KMS-11 (cell line): ENCODE measurements around the gene VEPH1.

ENCODE experiments used
- H2AFZ ChIP-seq: fragments of 200-600 bp; sonication (generic); 2 replicates; pipeline ENCODE4 v1.6.1; 2016; ENCODE audit warnings: antibody characterized with exemption, mixed run types, low read depth
- H3K27ac ChIP-seq: fragments of 200-600 bp; sonication (generic); 2 replicates; pipeline ENCODE4 v1.6.1; 2016; ENCODE audit warnings: mild to moderate bottlenecking, mixed run types
- H3K27me3 ChIP-seq: fragments of 200-600 bp; sonication (generic); 2 replicates; pipeline ENCODE4 v1.6.1; 2017; ENCODE audit warnings: mild to moderate bottlenecking, low read depth, mixed run types, moderate library complexity; ENCODE audit not compliant: insufficient read depth
- H3K36me3 ChIP-seq: fragments of 200-600 bp; sonication (generic); 2 replicates; pipeline ENCODE4 v1.6.1; 2017; ENCODE audit warnings: mild to moderate bottlenecking, mixed run types; ENCODE audit not compliant: insufficient read depth
- H3K4me1 ChIP-seq: fragments of 200-600 bp; sonication (generic); 2 replicates; pipeline ENCODE4 v1.6.1; 2016; ENCODE audit warnings: mild to moderate bottlenecking, low read depth, mixed run types; ENCODE audit not compliant: poor library complexity, severe bottlenecking
- H3K4me2 ChIP-seq: fragments of 200-600 bp; sonication (generic); 2 replicates; pipeline ENCODE4 v1.7.0; 2016; ENCODE audit warnings: mild to moderate bottlenecking, mixed run types
- H3K4me3 ChIP-seq: fragments of 200-600 bp; sonication (generic); IDR thresholded peaks from 2 replicates; pipeline ENCODE4 v1.6.1; 2017; ENCODE audit warnings: low read depth, low read length, mixed read lengths; ENCODE audit not compliant: insufficient read depth
- H3K79me2 ChIP-seq: fragments of 200-600 bp; sonication (generic); 2 replicates; pipeline ENCODE4 v1.6.1; 2016; ENCODE audit warnings: low read depth, mixed run types; ENCODE audit not compliant: insufficient read depth
- H3K9ac ChIP-seq: fragments of 200-600 bp; sonication (generic); 2 replicates; pipeline ENCODE4 v1.6.1; 2016; ENCODE audit warnings: mild to moderate bottlenecking, mixed run types
- H4K20me1 ChIP-seq: fragments of 200-600 bp; sonication (generic); 2 replicates; pipeline ENCODE4 v1.6.1; 2016; ENCODE audit warnings: mild to moderate bottlenecking, mixed run types; ENCODE audit not compliant: insufficient read depth
- TF ChIP-seq, protein P1 (sequence below): fragments of 200-600 bp; sonication (generic); conservative IDR thresholded peaks from 2 replicates; pipeline ENCODE4 v1.6.1; 2017; ENCODE audit warnings: low read depth, mild to moderate bottlenecking, antibody characterized with exemption, low read length, moderate library complexity, mixed read lengths

VEPH1 gene

DNA sequence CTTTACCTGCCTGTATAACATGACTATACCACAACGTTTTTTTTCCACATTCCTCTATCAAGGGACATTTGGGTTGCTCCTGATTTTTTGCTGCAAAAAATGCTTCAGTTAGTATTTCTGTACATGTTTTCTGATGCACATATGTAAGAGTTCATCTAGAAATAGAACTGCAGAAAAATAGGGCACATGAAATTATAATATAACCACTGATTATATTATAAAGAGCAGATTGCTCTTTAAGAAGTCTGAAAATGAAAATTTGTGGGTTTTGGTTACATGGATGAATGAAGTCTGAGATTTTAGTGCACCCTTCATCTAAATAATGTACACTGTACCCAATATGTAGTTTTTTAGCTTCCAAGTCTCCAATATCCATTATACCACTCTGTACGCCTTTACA, 196.7 kb downstream of the VEPH1 start:
- Histone ChIP-seq H3K9ac (no peak overlapping the region), H2AFZ (no peak overlapping the region), H3K4me3 (no peak overlapping the region), H4K20me1 (no peaks in the 10 kb centered on the region), H3K4me2 (no peak overlapping the region), H3K27ac (no peak overlapping the region), H3K4me1 (peaks cover 27% of the 10 kb centered on the region), H3K27me3 (no peaks in the 10 kb centered on the region), H3K79me2 (no peaks in the 10 kb centered on the region), H3K36me3 (no peaks in the 10 kb centered on the region)
- TF ChIP-seq, protein P1, sequence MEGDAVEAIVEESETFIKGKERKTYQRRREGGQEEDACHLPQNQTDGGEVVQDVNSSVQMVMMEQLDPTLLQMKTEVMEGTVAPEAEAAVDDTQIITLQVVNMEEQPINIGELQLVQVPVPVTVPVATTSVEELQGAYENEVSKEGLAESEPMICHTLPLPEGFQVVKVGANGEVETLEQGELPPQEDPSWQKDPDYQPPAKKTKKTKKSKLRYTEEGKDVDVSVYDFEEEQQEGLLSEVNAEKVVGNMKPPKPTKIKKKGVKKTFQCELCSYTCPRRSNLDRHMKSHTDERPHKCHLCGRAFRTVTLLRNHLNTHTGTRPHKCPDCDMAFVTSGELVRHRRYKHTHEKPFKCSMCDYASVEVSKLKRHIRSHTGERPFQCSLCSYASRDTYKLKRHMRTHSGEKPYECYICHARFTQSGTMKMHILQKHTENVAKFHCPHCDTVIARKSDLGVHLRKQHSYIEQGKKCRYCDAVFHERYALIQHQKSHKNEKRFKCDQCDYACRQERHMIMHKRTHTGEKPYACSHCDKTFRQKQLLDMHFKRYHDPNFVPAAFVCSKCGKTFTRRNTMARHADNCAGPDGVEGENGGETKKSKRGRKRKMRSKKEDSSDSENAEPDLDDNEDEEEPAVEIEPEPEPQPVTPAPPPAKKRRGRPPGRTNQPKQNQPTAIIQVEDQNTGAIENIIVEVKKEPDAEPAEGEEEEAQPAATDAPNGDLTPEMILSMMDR = no peak

DNA sequence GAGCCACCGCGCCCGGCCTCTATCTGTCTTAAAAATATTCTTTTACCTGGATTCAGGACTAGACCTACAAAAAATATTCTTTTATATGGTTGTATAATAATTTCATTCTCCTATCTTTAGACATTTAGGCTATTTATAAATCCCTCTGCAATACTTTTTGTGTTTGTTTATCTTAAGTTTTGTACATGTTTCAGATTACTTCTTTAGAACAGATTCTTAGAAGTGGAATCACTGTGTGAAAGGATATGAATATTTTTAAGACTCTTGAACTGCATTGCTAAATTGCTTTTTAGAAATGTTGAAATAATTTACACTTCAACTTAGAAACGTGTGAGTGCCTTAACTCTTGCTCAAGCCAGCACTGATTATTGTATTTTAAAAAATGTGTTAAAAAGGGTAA, 197.8 kb downstream of the VEPH1 start:
- Histone ChIP-seq H3K4me2 (no peak overlapping the region), H3K27ac (no peak overlapping the region)

GRCh38 chr3:157301755-157302154, 201.5 kb downstream of the VEPH1 start:
- Histone ChIP-seq H2AFZ (no peak overlapping the region), H3K9ac (no peak overlapping the region), H3K79me2 (no peaks in the 10 kb centered on the region), H3K27ac (no peak overlapping the region), H4K20me1 (no peaks in the 10 kb centered on the region), H3K36me3 (no peaks in the 10 kb centered on the region), H3K4me2 (no peak overlapping the region), H3K27me3 (no peaks in the 10 kb centered on the region), H3K4me3 (no peak overlapping the region), H3K4me1 (no peaks in the 10 kb centered on the region)
- TF ChIP-seq, protein P1 = no peak

More for the DNA sequence above, 197.8 kb downstream of the VEPH1 start:
- Histone ChIP-seq H3K27me3 (no peaks in the 10 kb centered on the region), H2AFZ (no peak overlapping the region), H3K9ac (no peak overlapping the region), H3K4me1 (peaks cover 16% of the 10 kb centered on the region), H3K79me2 (no peaks in the 10 kb centered on the region), H3K4me3 (no peak overlapping the region), H3K36me3 (no peaks in the 10 kb centered on the region), H4K20me1 (no peaks in the 10 kb centered on the region)
- TF ChIP-seq, protein P1 = no peak

DNA sequence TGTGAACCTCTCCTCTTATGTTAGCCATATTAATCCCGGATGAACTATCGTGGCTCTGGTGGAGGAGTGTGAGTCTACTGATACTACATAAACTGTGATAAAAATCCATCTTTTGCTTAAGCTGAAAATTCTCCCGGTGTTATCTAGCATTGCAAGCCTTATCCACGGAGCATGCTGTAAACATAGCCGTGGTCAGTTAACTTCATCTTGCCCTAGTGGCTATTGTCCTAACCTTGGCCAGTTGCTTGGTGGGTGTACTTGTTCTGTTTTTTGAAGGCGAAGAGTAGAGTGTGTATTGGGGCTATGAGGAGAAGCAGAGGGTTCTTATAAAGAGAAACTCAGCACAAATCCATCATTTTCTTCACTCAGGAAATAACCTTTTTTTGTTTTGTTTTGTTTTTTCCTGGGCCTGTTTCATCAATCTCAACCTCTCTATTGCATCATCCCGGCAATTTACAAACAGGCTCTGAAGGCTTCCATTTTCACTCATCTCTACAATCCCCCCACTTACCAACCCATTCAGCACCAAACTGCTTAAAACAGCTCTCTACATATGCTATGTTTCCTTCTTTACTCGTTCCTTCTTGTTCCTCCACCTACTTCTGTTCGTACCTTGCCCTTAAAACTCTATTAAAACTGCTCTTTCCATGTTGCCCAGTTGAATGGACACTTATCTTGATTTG, 202.1 kb downstream of the VEPH1 start:
- no peak overlapping the region for H2AFZ ChIP-seq
- no peaks in the 10 kb centered on the region for H3K79me2 ChIP-seq
- H3K36me3 ChIP-seq = no peaks in the 10 kb centered on the region
- no peak overlapping the region for H3K9ac ChIP-seq
- no peak overlapping the region for H3K4me3 ChIP-seq
- H3K27me3 ChIP-seq = no peaks in the 10 kb centered on the region
- H3K4me1 ChIP-seq = no peaks in the 10 kb centered on the region
- no peaks in the 10 kb centered on the region for H4K20me1 ChIP-seq
- no peak overlapping the region for H3K4me2 ChIP-seq
- H3K27ac ChIP-seq = no peak overlapping the region
- TF ChIP-seq, protein P1 = no peak
